T-cell (primary cell): ENCODE data around the gene GPR63. TPM values are rescaled to one million over a fixed set of nuclear protein-coding genes. Genes with fewer than 3 reads are reported as not detected.

Source experiments
- ATAC-seq, 4 experiments: fragments of 200-7000 bp in 3 of 4; fragments of 150-1000 bp in 1 of 4; cut with Tn5 transposase; replicated peaks in 1 of 4; 1 replicate in 3 of 4; 2 replicates in 1 of 4; pipeline ENCODE4 v1.10.0; 2021; ENCODE audit warnings: moderate library complexity in 3 of 4, mild to moderate bottlenecking in 2 of 4, moderate number of reproducible peaks in 1 of 4
- CTCF ChIA-PET, 2 donors: fragments of 300-600 bp; sonication (Branson Sonifier 250); formaldehyde crosslinking; loops; one replicate each; lab custom pipeline; 2022; ENCODE audit warnings: antibody characterized with exemption in 2 of 2; lab: Charles Lee
- POLR2A ChIA-PET, 2 donors: fragments of 300-600 bp; sonication (Branson Sonifier 250); formaldehyde crosslinking; loops; one replicate each; lab custom pipeline; 2022; ENCODE audit warnings: antibody characterized with exemption in 2 of 2; lab: Charles Lee
- DNase-seq, 35 experiments: peaks; one replicate each; pipeline versions ENCODE4 v3.0.0 to v3.0.0-alpha.2; 2013 to 2023
- H3K27ac ChIP-seq: one replicate; pipeline ENCODE4 v1.5.1; 2013; ENCODE audit warnings: low read length
- H3K27me3 ChIP-seq, 2 experiments: replicated peaks in 1 of 2; 1 replicate in 1 of 2; 2 replicates in 1 of 2; pipeline versions ENCODE4 v1.6.1 to v1.7.0; 2013; ENCODE audit warnings: low read length in 1 of 2, mixed read lengths in 1 of 2; ENCODE audit not compliant: control insufficient read depth in 2 of 2, insufficient read depth in 2 of 2; ENCODE audit errors: extremely low read depth in 1 of 2
- H3K36me3 ChIP-seq, 2 donors: 1 replicate in 1 of 2; 2 replicates in 1 of 2; pipeline versions ENCODE4 v1.6.1 to v1.7.0; 2013; ENCODE audit warnings: low read length in 1 of 2; ENCODE audit not compliant: control insufficient read depth in 2 of 2, insufficient read depth in 1 of 2; ENCODE audit errors: extremely low read depth in 1 of 2
- H3K4me1 ChIP-seq, 2 experiments: 1 replicate in 1 of 2; 2 replicates in 1 of 2; pipeline versions ENCODE4 v1.6.1 to v1.7.0; 2013; ENCODE audit warnings: low read length in 2 of 2, mixed read lengths in 1 of 2; ENCODE audit not compliant: insufficient read depth in 2 of 2, control insufficient read depth in 1 of 2; ENCODE audit errors: extremely low read depth in 1 of 2
- H3K4me3 ChIP-seq, 2 donors: 1 replicate in 1 of 2; 2 replicates in 1 of 2; pipeline versions ENCODE4 v1.5.1 to v1.7.0; 2013; ENCODE audit warnings: mild to moderate bottlenecking in 2 of 2, low read length in 1 of 2, moderate library complexity in 1 of 2; ENCODE audit not compliant: control insufficient read depth in 1 of 2; ENCODE audit errors: extremely low read depth in 1 of 2
- H3K9me3 ChIP-seq: 2 replicates; pipeline ENCODE4 v1.7.0; 2013
- H3K27ac Mint-ChIP-seq, 2 donors: one replicate each; pipeline ENCODE4 v1.8.0; 2020 to 2021; ENCODE audit warnings: mild to moderate bottlenecking in 2 of 2, mixed read lengths in 2 of 2
- H3K27me3 Mint-ChIP-seq, 2 donors: one replicate each; pipeline ENCODE4 v1.8.0; 2021 to 2022; ENCODE audit warnings: mixed read lengths in 2 of 2
- H3K36me3 Mint-ChIP-seq: one replicate; pipeline ENCODE4 v1.8.0; 2021; ENCODE audit warnings: mixed read lengths
- H3K4me1 Mint-ChIP-seq, 3 donors: one replicate each; pipeline ENCODE4 v1.8.0; 2020 to 2022; ENCODE audit warnings: mixed read lengths in 3 of 3, mild to moderate bottlenecking in 1 of 3
- H3K4me3 Mint-ChIP-seq, 3 donors: one replicate each; pipeline ENCODE4 v1.8.0; 2020 to 2022; ENCODE audit warnings: mild to moderate bottlenecking in 3 of 3, mixed read lengths in 3 of 3, moderate library complexity in 3 of 3
- H3K9me3 Mint-ChIP-seq, 3 donors: one replicate each; pipeline ENCODE4 v1.8.0; 2020 to 2022; ENCODE audit warnings: mixed read lengths in 3 of 3
- WGBS: methylation state at CpG from one replicate; pipeline ENCODE4 v1.1.5; 2013; ENCODE audit warnings: missing lambda C conversion rate; ENCODE audit not compliant: insufficient coverage; 5-methylcytosine and 5-hydroxymethylcytosine counted together
- total RNA-seq, 35 experiments: library from RNA in 6 of 35; stranded (reverse) in 6 of 35; fragments of 120-200 nt in 1 of 35; gene quantifications; one replicate each; pipeline versions ENCODE4 v1.2.1 to v1.2.4 and lab custom pipeline; 2013 to 2026

The GPR63 gene
- total RNA-seq, 5 donors from 2014 or later (not counting 1 experiment from before 2014, with no cell fraction given): 0.25 to 0.92 (median 0.67) TPM

DNA sequence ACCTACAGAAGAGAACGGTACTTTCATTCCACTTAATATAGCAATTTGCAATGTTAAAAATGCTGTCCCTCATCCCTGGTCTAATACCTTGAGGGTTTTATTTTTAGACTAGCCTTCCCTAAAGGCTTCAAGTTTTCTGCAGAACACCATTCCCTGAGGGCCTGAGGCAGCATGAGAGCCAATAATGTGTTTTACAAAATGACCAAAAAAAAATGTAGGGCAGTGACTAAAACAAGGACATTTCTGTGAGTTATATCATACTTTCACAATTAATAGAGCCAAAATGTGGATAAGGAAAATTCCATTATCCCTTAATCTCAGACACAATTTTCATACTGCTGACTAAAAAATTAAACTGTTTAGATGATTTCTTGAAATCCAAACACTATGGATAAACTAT, 22.7 kb downstream of the GPR63 start:
- no peak overlapping the region for H3K27ac Mint-ChIP-seq
- no peaks in the 10 kb centered on the region for H3K9me3 Mint-ChIP-seq
- POLR2A ChIA-PET: no interaction called here
- DNase-seq: no peak
- CTCF ChIA-PET: no interaction called here
- no peaks in the 10 kb centered on the region for H3K36me3 Mint-ChIP-seq
- peaks cover 0 to 3% of the 10 kb centered on the region in 2 experiments for H3K27me3 ChIP-seq
- no peak overlapping the region for H3K4me3 ChIP-seq
- H3K27me3 Mint-ChIP-seq: peaks cover 8 to 15% of the 10 kb centered on the region in 2 donors
- H3K4me1 ChIP-seq: no peaks in the 10 kb centered on the region
- H3K9me3 ChIP-seq: no peaks in the 10 kb centered on the region
- H3K4me3 Mint-ChIP-seq: no peak overlapping the region
- no peak for ATAC-seq
- no peaks in the 10 kb centered on the region for H3K36me3 ChIP-seq
- no peak overlapping the region for H3K27ac ChIP-seq
- WGBS: no CpG with 5 or more reads among the region's 1 CpG
- H3K4me1 Mint-ChIP-seq: no peaks in the 10 kb centered on the region

DNA sequence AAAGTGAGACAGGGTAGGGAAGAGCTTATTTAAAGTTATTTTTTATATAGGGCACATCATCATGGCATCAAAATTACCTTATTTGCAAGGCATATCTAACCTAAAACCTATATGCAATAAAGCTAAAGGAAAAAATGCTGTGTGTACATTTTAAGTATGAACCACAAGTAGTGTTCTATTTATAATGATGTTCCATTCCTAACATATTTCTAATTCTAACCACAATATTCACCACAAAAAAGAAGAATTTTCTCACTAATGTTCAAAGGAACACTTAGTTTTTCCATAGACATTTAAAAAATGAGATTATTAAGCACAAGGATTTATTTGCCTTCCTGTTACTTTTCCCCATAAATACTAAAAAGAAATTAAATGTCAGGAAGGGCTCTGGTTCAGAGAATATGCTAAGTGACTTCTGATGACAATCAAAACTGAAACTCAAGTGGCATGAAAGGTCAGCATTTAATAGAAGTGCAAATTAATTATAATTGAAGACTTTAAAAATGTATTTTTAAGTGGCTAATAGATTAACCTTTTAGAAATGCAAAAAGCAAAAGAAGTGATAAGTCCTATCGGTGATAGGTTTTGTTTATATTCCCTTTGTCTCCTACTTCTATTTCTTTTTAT, 25.1 kb downstream of the GPR63 start:
- H3K9me3 ChIP-seq: no peaks in the 10 kb centered on the region
- H3K36me3 ChIP-seq: no peaks in the 10 kb centered on the region
- ChIA-PET POLR2A (no interaction called here), CTCF (no interaction called here)
- Mint-ChIP-seq H3K27me3 (peaks cover 8 to 15% of the 10 kb centered on the region in 2 donors), H3K36me3 (no peaks in the 10 kb centered on the region), H3K4me1 (peaks cover 0 to 6% (median 3%) of the 10 kb centered on the region in 3 donors), H3K9me3 (no peaks in the 10 kb centered on the region), H3K27ac (no peak overlapping the region), H3K4me3 (no peak overlapping the region)
- H3K27me3 ChIP-seq: peaks cover 0 to 3% of the 10 kb centered on the region in 2 experiments
- WGBS: no CpG with 5 or more reads among the region's 1 CpG
- H3K27ac ChIP-seq: no peak overlapping the region
- no peak overlapping the region for H3K4me3 ChIP-seq
- H3K4me1 ChIP-seq: no peaks in the 10 kb centered on the region
- ATAC-seq (no peak), DNase-seq (no peak)

DNA sequence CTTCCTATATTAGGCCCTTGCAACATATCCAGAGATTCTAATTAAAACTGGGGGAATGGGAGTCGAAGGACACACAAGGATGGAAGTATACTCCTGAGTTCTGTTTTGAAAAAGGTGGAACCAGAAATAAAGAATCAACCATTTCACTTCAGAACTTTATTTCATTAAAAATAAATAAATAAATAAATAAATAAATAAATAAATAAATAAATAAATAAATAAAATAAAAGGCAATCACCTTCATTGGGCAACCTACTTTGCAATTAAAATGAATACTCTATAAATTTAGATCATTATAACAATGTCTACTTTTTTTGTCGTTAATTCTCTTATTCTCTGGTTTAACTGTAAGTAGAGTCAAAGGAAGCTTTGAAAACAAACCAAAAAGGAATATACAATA, 25.6 kb downstream of the GPR63 start:
- no CpG with 5 or more reads among the region's 2 CpGs for WGBS

GRCh38 chr6:96811136-96811535, 26.1 kb downstream of the GPR63 start:
- H3K27ac ChIP-seq: no peak overlapping the region
- peaks cover 0 to 3% of the 10 kb centered on the region in 2 experiments for H3K27me3 ChIP-seq
- peaks cover 0 to 6% (median 3%) of the 10 kb centered on the region in 3 donors for H3K4me1 Mint-ChIP-seq
- ChIA-PET CTCF (no interaction called here), POLR2A (no interaction called here)
- H3K9me3 Mint-ChIP-seq: no peaks in the 10 kb centered on the region
- H3K36me3 Mint-ChIP-seq: no peaks in the 10 kb centered on the region
- ATAC-seq (no peak), DNase-seq (no peak)
- H3K4me3 Mint-ChIP-seq: no peak overlapping the region
- H3K27ac Mint-ChIP-seq: no peak overlapping the region
- no CpG with 5 or more reads among the region's 5 CpGs for WGBS
- no peaks in the 10 kb centered on the region for H3K4me1 ChIP-seq
- H3K4me3 ChIP-seq: no peak overlapping the region
- no peaks in the 10 kb centered on the region for H3K9me3 ChIP-seq
- H3K36me3 ChIP-seq: no peaks in the 10 kb centered on the region
- H3K27me3 Mint-ChIP-seq: peaks cover 8 to 10% of the 10 kb centered on the region in 2 donors

More for the DNA sequence above, 25.6 kb downstream of the GPR63 start:
- Mint-ChIP-seq H3K4me3 (no peak overlapping the region), H3K27me3 (peaks cover 8 to 12% of the 10 kb centered on the region in 2 donors), H3K27ac (no peak overlapping the region), H3K9me3 (no peaks in the 10 kb centered on the region), H3K4me1 (peaks cover 0 to 6% (median 3%) of the 10 kb centered on the region in 3 donors), H3K36me3 (no peaks in the 10 kb centered on the region)
- Histone ChIP-seq H3K27me3 (peaks cover 0 to 3% of the 10 kb centered on the region in 2 experiments), H3K4me3 (no peak overlapping the region), H3K4me1 (no peaks in the 10 kb centered on the region), H3K36me3 (no peaks in the 10 kb centered on the region), H3K27ac (no peak overlapping the region), H3K9me3 (no peaks in the 10 kb centered on the region)
- DNase-seq (no peak), ATAC-seq (no peak)
- ChIA-PET POLR2A (no interaction called here), CTCF (no interaction called here)

DNA sequence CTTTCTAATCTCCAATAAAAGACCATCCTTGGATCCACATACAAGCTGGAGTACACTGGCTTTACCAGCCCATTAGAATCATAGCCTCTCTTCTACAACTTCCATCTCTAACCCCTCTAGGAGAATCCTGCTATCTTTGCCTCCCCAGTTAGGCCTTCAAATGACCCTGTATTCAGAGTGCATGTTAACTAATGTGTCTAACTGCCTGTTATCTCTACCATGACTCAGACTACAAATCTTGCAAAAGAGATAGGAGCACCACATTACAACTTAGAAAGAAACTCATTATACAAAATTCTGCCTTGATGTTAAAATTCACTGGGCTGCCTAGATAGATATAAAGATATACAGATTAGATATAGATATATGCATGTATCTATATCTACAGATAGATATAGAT, 28.2 kb downstream of the GPR63 start:
- Mint-ChIP-seq H3K36me3 (no peaks in the 10 kb centered on the region), H3K27ac (no peak overlapping the region), H3K4me3 (no peak overlapping the region), H3K27me3 (peaks cover 5 to 6% of the 10 kb centered on the region in 2 donors), H3K9me3 (no peaks in the 10 kb centered on the region), H3K4me1 (peaks cover 0 to 6% (median 3%) of the 10 kb centered on the region in 3 donors)
- no peak for DNase-seq
- no peak for ATAC-seq
- no peaks in the 10 kb centered on the region for H3K4me1 ChIP-seq
- CTCF ChIA-PET: no interaction called here
- peaks cover 0 to 3% of the 10 kb centered on the region in 2 experiments for H3K27me3 ChIP-seq
- no peak overlapping the region for H3K4me3 ChIP-seq
- H3K36me3 ChIP-seq: no peaks in the 10 kb centered on the region
- H3K9me3 ChIP-seq: no peaks in the 10 kb centered on the region
- H3K27ac ChIP-seq: no peak overlapping the region
- POLR2A ChIA-PET: no interaction called here

DNA sequence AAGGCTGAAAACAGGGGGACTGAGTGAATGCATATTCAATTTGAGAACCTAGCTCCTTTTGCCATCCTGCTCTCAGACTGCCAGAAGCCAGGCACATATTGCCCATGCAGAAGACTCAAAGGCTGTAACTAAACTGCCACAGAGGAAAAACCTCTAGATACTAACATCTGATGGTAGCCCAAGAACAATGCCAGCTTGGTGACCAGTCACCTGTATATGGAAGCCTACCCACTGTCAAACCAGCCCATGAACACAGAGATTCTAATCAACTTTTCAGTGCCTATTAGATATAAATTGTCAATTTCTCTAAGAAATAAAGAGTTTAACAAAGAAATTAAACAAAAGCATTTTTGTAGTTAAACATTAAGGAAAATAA, 34.2 kb downstream of the GPR63 start:
- Mint-ChIP-seq H3K9me3 (no peaks in the 10 kb centered on the region), H3K27me3 (peaks cover 4 to 7% of the 10 kb centered on the region in 2 donors), H3K36me3 (no peaks in the 10 kb centered on the region), H3K27ac (no peak overlapping the region), H3K4me3 (no peak overlapping the region), H3K4me1 (no peaks in the 10 kb centered on the region)
- ChIA-PET POLR2A (no interaction called here), CTCF (no interaction called here)
- Histone ChIP-seq H3K4me1 (no peaks in the 10 kb centered on the region), H3K27ac (no peak overlapping the region), H3K4me3 (no peak overlapping the region), H3K27me3 (no peaks in the 10 kb centered on the region), H3K36me3 (no peaks in the 10 kb centered on the region), H3K9me3 (no peaks in the 10 kb centered on the region)
- no peak for DNase-seq
- no peak for ATAC-seq

DNA sequence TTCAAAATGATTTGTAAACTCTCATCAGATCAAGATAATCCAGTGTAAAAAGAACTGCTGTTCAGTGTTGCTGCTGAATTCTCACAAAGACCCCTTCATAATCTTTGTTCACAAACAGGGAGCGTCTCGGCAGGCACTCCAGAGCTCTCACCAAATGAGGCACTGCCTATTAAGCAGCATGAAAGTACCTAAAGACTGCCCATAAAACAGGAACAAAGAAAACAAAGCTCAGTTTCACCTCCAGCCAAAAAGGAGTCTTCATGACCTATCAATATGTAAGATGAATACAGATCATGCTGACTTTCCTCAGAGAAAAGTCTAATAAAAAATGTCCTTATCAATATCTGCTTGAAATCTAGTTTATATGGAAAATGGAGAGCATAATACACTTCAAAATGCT, 41.8 kb downstream of the GPR63 start:
- H3K27me3 Mint-ChIP-seq: no peaks in the 10 kb centered on the region
- Histone ChIP-seq H3K27me3 (peaks cover 0 to 5% of the 10 kb centered on the region in 2 experiments), H3K27ac (no peak overlapping the region), H3K36me3 (no peaks in the 10 kb centered on the region), H3K9me3 (no peaks in the 10 kb centered on the region), H3K4me3 (no peak overlapping the region), H3K4me1 (no peaks in the 10 kb centered on the region)
- H3K4me3 Mint-ChIP-seq: no peak overlapping the region
- no peaks in the 10 kb centered on the region for H3K9me3 Mint-ChIP-seq
- WGBS: no CpG with 5 or more reads among the region's 2 CpGs
- no peak for DNase-seq
- CTCF ChIA-PET: interaction anchor here in 1 of 2 donors (0.6 kb wide), 1 partner anchor 410 kb away, joined by 3 read pairs; no protein-coding TSS in a partner anchor
- no peaks in the 10 kb centered on the region for H3K36me3 Mint-ChIP-seq
- no peaks in the 10 kb centered on the region for H3K4me1 Mint-ChIP-seq
- no peak for ATAC-seq
- POLR2A ChIA-PET: no interaction called here
- H3K27ac Mint-ChIP-seq: no peak overlapping the region
